ENCODE data around the gene C14orf39. TPM values are rescaled to one million over a fixed set of nuclear protein-coding genes. Genes with fewer than 3 reads are reported as not detected.
"Not testable (repeated sequence)": the region's sequence is repeated elsewhere in the genome, so short reads cannot be mapped to it uniquely, and the experiment has no call there.

Gene C14orf39
- total RNA-seq, 1 experiment from 2014 or later = 0.05 TPM

GRCh38 chr14:60430276-60430675, 55.6 kb downstream of the C14orf39 start:
- no peak for DNase-seq (ENCODE audit: low read depth in 1 of 2, low spot score in 2 of 2)
- H3K36me3 ChIP-seq = no peaks in the 10 kb centered on the region
- H3K4me3 ChIP-seq = no peak overlapping the region
- no peaks in the 10 kb centered on the region for H3K4me1 ChIP-seq (replicated peaks)
- no peaks in the 10 kb centered on the region for H3K27me3 ChIP-seq (replicated peaks)
- H3K9me3 ChIP-seq (replicated peaks) = no peaks in the 10 kb centered on the region
- no peak overlapping the region for H3K27ac ChIP-seq

- DNase-seq (ENCODE audit: low read depth in 1 of 2, low spot score in 2 of 2) = no peak
- no peaks in the 10 kb centered on the region for H3K36me3 ChIP-seq
- H3K9me3 ChIP-seq (replicated peaks) = no peaks in the 10 kb centered on the region
- no peak overlapping the region for H3K4me3 ChIP-seq
- H3K27me3 ChIP-seq (replicated peaks) = no peaks in the 10 kb centered on the region
- H3K27ac ChIP-seq = no peak overlapping the region
- no peaks in the 10 kb centered on the region for H3K4me1 ChIP-seq (replicated peaks)
Observed at GRCh38 chr14:60420050-60420449, 65.8 kb downstream of the C14orf39 start.

DNA sequence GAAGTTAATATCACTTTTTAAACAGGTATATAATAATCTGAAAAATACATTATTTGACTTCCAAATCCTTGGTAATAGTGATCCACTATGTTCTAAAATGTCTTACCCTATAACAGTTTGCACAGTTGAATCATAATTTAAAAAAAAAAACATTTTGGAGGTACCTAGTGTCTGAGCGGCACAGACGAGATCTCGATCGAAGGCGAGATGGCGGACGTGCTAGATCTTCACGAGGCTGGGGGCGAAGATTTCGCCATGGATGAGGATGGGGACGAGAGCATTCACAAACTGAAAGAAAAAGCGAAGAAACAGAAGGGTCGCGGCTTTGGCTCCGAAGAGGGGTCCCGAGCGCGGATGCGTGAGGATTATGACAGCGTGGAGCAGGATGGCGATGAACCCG, 88.3 kb downstream of the C14orf39 start:
- not testable (repeated sequence) for H3K27ac ChIP-seq; H3K9me3 ChIP-seq (replicated peaks); H3K4me3 ChIP-seq; H3K27me3 ChIP-seq (replicated peaks); H3K4me1 ChIP-seq (replicated peaks); DNase-seq (ENCODE audit: low read depth in 1 of 2, low spot score in 2 of 2); H3K36me3 ChIP-seq

DNA sequence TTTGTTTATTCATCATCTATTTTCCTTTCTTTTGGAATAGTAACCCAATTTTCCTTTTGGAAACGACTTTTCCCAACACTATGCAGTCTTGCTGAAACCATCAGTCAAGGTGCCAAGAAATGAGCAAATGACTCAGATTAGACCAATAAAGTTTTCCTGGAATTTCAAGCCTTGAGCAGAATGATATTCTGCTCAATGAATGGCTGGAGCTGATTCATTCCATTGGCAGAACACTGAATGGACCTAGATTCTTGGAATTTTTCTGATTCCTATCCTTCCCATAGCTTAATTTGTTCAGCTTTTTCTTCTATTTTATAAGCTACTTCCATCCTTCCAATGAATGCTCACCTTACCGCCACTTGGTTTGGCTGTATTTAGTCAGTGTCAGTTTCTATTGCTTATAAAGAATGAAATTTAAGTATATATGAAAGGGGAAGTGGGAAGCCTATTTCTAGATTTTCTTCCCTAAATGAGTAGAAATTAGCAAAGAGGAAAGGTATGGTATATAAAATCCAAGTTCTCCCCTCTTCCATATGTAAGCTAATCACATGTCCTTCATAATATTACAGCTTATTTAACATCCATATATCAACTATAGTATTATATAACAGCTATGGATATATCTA, 89.0 kb downstream of the C14orf39 start:
- no peak for DNase-seq (ENCODE audit: low read depth in 1 of 2, low spot score in 2 of 2)
- no peaks in the 10 kb centered on the region for H3K27me3 ChIP-seq (replicated peaks)

More for the DNA sequence above, 89.0 kb downstream of the C14orf39 start:
- Histone ChIP-seq H3K4me1 (replicated peaks) (no peaks in the 10 kb centered on the region), H3K9me3 (replicated peaks) (no peaks in the 10 kb centered on the region), H3K4me3 (no peak overlapping the region), H3K36me3 (no peaks in the 10 kb centered on the region), H3K27ac (no peak overlapping the region)

Other genes starting within 250 kb of the C14orf39 start
- 7.8 and 13.7 TPM in 2 replicates for gene PPM1A, start 236.8 kb downstream of the C14orf39 start, total RNA-seq (2014; rRNA removed; shearing (Covaris generic))
- gene SIX6, start 23.1 kb upstream of the C14orf39 start, total RNA-seq (2014; rRNA removed; shearing (Covaris generic)) = not detected in 2 replicates
- 3.7 and 9.0 TPM in 2 replicates for gene SIX1, start 163.4 kb upstream of the C14orf39 start, total RNA-seq (2014; rRNA removed; shearing (Covaris generic))
- 4.2 and 5.3 TPM in 2 replicates for gene SIX4, start 238.3 kb upstream of the C14orf39 start, total RNA-seq (2014; rRNA removed; shearing (Covaris generic))
- gene MNAT1, start 248.7 kb upstream of the C14orf39 start, total RNA-seq (2014; rRNA removed; shearing (Covaris generic)) = 69.8 and 115 TPM in 2 replicates